Transverse colon (tissue), 4 donors: ENCODE data around the gene CYTH4.

ENCODE experiments used
- CTCF ChIP-seq, 5 experiments: fragments of 200-600 bp in 3 of 5; fragments of 450-650 bp in 2 of 5; sonication (generic) in 3 of 5; IDR thresholded peaks; 1 replicate in 2 of 5; 2 replicates in 3 of 5; pipeline ENCODE4 v1.5.1; 2016 to 2017; ENCODE audit warnings: antibody characterized with exemption in 5 of 5, inconsistent platforms in 3 of 5, mild to moderate bottlenecking in 2 of 5, moderate library complexity in 1 of 5
- EP300 ChIP-seq: sonication (generic); formaldehyde crosslinking; IDR thresholded peaks from one replicate; pipeline ENCODE4 v1.6.1; 2017; ENCODE audit warnings: antibody characterized with exemption, low read depth
- POLR2A ChIP-seq: fragments of 450-650 bp; IDR thresholded peaks from one replicate; pipeline ENCODE4 v1.6.1; 2016; ENCODE audit warnings: antibody characterized with exemption, mild to moderate bottlenecking, moderate library complexity
- POLR2AphosphoS5 ChIP-seq, 3 donors: sonication (generic); formaldehyde crosslinking; IDR thresholded peaks; one replicate each; pipeline ENCODE4 v1.6.1; 2016; ENCODE audit warnings: antibody characterized with exemption in 3 of 3

GRCh38 chr22:37244922-37245722 lies 37.2 kb upstream of the CYTH4 start:
- TF ChIP-seq CTCF (IDR thresholded peaks at IDR 0.05) (no peak), POLR2A (no peak), EP300 (no peak), POLR2AphosphoS5 (IDR thresholded peaks at IDR 0.05) (no peak)
